ENCODE data around the gene APPL1.
"Not testable (repeated sequence)": the region's sequence is repeated elsewhere in the genome, so short reads cannot be mapped to it uniquely, and the experiment has no call there.

APPL1 gene

DNA sequence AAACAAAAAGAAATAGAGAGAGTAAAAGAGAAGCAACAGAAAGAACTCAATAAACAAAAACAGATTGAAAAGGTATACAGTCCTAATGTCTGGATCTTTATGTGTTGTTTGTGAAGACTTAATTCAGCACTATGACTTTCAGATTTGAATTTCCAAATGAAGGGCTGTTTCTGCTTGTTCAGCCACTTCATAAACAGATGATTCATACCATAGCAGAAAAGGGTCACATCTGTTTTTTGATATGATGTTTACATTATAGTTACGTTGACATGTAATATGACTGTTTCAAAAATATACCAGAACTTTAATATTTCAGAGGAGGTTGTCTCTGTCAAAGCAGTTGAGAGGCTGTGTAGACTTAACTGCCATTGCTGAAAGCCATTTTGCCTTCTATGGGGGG lies 40.9 kb downstream of the APPL1 start:
- in situ Hi-C loops (cut with MboI; ENCODE audit: low sequenced_read_pairs) = no loop called here

GRCh38 chr3:57274845-57275244 lies 47.3 kb downstream of the APPL1 start:
- in situ Hi-C loops (cut with MboI; ENCODE audit: low sequenced_read_pairs) = no loop called here

DNA sequence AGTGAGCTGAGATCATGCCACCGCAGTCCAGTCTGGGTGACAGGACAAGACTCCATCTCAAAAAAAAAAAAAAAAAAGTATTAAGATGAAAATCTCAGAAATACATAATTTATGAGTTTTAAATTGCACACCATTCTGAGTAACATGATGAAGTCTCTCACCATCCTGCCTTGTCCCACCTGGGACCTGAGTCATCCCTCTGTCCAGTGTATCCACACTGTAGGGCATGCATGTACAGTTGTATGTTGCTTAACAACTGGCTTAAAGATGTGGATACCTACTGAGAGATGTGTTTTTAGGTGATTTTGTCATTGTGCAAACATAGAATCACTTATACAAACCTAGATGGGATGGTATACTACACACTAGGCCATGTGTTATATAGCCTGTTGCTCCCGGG lies 47.9 kb downstream of the APPL1 start:
- in situ Hi-C loops (cut with MboI; ENCODE audit: low sequenced_read_pairs) = no loop called here

DNA sequence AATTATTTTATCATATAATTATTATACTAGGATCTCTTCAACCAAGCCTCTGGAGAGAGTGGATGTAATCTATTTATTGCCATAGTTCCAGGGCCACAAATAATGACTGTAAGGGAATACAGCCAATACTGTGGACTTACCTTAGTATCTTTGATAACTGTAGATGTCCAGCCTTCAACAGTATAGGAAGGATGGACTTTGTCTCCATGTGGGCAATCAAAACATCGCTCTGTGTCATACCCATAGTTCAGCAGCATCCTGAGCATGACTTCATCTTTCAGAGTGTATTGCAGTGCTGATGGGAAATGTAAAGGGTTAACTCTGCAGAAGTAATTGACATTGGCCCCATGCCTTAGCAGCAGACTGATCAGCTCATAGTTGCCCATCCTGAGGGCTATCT lies 50.7 kb downstream of the APPL1 start:
- in situ Hi-C loops (cut with MboI; ENCODE audit: low sequenced_read_pairs) = no loop called here

DNA sequence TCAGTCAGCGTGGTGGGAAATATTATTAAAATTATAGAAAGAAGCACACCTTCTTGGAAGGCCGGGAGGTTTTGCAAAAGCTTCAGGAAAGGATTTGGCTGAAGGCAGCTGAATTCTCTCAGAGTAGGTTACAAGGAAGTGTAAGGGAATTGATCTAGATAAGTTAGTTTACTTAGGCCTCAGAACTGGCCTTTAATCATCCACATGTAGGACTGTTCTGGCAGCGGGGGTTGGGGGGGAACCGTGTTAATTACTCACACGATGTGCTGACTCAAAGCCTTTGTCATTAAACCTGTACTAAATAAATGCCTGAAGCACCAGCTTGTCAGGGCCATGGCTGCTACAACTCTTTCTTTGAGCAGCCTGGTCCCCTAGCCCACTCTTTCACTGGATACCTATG lies 52.2 kb downstream of the APPL1 start:
- in situ Hi-C loops (cut with MboI; ENCODE audit: low sequenced_read_pairs) = no loop called here

GRCh38 chr3:57281715-57282114 lies 54.2 kb downstream of the APPL1 start:
- in situ Hi-C loops (cut with MboI; ENCODE audit: low sequenced_read_pairs) = no loop called here

DNA sequence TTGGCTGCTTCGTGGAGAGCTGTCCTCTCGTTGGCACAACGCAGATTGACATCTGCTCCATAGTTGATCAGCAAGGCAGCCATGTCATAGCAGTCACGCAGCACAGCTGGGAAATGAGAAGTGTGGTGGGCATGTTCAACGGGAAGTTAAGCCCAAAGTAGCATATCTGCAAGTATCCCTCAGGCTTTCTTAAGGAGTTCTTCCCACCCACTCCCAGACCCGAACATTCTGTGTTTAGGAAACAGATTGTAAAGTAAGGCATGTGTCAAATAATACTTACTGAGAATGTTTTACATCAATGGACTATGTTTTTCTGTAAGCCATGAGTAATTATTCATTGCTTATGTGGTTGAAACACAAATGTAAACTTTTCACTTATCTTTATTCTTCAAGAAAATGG lies 55.8 kb downstream of the APPL1 start:
- in situ Hi-C loops (cut with MboI; ENCODE audit: low sequenced_read_pairs) = no loop called here

DNA sequence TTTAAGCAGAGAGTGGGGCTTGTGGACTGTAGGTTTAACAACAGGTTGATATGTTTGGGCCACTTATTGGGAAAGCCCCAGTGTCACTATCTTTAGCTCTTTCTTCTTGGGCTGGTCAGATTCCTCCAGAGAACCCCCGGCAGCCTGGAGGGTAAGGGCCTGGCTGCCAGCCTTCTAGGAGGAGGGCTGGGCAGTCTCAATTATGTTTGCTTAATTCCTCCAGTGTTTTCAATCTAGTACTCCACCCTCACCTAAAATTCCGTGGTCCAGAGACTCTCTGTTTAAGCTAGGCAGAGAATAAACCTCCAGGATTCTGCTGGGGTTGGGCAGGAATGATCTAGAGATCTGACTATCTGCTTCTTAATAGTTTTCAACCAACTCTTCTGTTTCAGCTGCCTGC lies 59.7 kb downstream of the APPL1 start:
- in situ Hi-C loops (cut with MboI; ENCODE audit: low sequenced_read_pairs) = no loop called here

- in situ Hi-C loops (cut with MboI; ENCODE audit: low sequenced_read_pairs) = no loop called here
Observed at GRCh38 chr3:57288403-57288802, 60.9 kb downstream of the APPL1 start.

- in situ Hi-C loops (cut with MboI; ENCODE audit: low sequenced_read_pairs) = no loop called here
Observed at GRCh38 chr3:57292159-57292896, 64.8 kb downstream of the APPL1 start, which contains the start of gene ASB14. Gene ASB14 (minus strand): TSS chr3:57292685. CDS start chr3:57292033, 652 bp downstream.

GRCh38 chr3:57292897-57293526 lies 65.5 kb downstream of the APPL1 start:
- in situ Hi-C loops (cut with MboI; ENCODE audit: low sequenced_read_pairs) = no loop called here

DNA sequence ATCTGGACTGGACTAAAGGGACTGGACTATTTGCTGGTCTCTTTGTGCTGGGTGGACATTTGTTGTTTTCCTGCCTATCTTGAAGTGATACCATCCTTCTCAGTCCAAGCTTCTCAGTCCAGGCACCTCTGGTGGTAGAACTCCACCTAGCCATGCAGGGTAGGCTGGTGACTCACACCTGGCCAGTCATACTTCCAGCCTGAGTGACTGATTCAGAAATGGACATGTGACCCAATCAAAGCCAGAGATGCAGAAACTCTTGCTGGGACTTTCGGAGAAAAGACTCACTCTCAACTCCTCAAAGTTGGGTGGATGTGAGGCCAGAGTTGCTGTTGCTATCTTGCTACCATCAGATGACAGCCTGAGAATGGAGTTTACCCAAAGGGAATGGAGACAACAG lies 70.5 kb downstream of the APPL1 start:
- in situ Hi-C loops (cut with MboI; ENCODE audit: low sequenced_read_pairs) = no loop called here

DNA sequence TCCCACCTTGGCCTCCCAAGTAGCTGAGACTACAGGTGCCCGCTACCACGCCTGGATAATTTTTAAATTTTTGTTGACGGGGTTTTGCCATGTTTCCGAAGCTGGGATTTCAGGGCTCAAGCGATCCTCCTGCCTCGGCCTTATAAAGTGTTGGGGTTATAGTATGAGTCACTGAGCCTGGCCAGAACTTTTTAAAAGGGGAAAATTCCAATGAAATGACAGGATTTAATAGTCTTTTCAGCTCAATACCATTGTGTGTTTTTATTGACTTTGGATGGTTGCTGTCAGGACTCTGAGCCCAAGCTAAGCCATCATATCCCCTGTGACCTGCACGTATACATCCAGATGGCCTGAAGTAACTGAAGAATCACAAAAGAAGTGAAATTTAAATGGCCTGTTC lies 76.0 kb downstream of the APPL1 start:
- in situ Hi-C loops (cut with MboI; ENCODE audit: low sequenced_read_pairs) = not testable (repeated sequence)

DNA sequence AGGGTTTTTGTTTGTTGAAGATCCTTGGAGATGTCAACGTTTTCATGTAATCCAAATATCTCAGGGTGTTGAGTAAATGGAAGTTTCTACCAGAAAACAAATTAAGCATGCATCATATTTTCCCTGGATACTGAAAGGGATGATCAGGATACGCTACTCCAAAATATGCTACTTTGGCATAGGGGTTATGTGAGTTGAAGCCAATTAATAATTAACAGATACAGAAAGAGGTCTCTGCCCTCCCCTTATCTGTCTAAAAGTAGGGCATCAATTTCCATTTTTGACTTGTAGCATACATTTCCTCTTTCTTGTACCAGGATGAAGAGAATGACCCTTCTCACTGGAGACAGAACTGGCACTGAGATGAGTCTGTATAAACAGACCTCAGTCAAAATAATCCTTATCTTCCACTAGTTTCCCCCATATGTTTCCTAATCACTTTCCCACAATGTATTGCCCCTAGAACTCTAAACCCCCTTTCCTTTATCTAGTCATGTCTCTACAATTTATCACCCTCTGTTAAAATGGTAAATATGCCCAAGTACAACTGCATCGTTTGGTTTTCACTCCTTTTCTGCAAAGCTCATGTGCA lies 82.3 kb downstream of the APPL1 start:
- in situ Hi-C loops (cut with MboI; ENCODE audit: low sequenced_read_pairs) = no loop called here

- in situ Hi-C loops (cut with MboI; ENCODE audit: low sequenced_read_pairs) = no loop called here
Observed at GRCh38 chr3:57314204-57314603, 86.7 kb downstream of the APPL1 start.

Measured in hTERT RPE-1 (cell line).